Stimulated activated CD4-positive, alpha-beta T cell treated with anti-CD3 and anti-CD28 coated beads, Interleukin-1b, Interleukin-23, amount 100 ng/mL, for 24 hours (primary cell): ENCODE results near the gene ATP5ME.
"Not testable (repeated sequence)": the region's sequence is repeated elsewhere in the genome, so short reads cannot be mapped to it uniquely, and the experiment has no call there.

Source experiments
- DNase-seq, 4 experiments: peaks; one replicate each; pipeline ENCODE4 v3.0.0-alpha.2; 2020; ENCODE audit warnings: low read depth in 4 of 4, low spot score in 1 of 4

ATP5ME gene

GRCh38 chr4:705278-706082 lies 31.4 kb upstream of the ATP5ME start, which contains the start of gene PCGF3:
TSS of gene PCGF3 (plus strand) at chr4:705832. CDS start at chr4:733681, 27,849 bp downstream.
- peak; percentile 95 to 98 (median 96) for DNase-seq

GRCh38 chr4:704971-705277 lies 30.8 kb upstream of the ATP5ME start:
- no peak for DNase-seq

- DNase-seq, result no peak
These were observed 30.3 kb upstream of the ATP5ME start for GRCh38 chr4:704198-704891.

GRCh38 chr4:703336-704197 lies 29.5 kb upstream of the ATP5ME start:
- DNase-seq, result no peak

- no peak for DNase-seq
These were observed 28.6 kb upstream of the ATP5ME start for GRCh38 chr4:702618-703048.

- no peak for DNase-seq
These were observed 26.6 kb upstream of the ATP5ME start for GRCh38 chr4:700587-701264.

- no peak for DNase-seq
These were observed 25.9 kb upstream of the ATP5ME start for GRCh38 chr4:699816-700580.

GRCh38 chr4:694341-694940 lies 20.4 kb upstream of the ATP5ME start:
- not testable (repeated sequence) for DNase-seq

GRCh38 chr4:692771-693554 lies 18.9 kb upstream of the ATP5ME start:
- no peak for DNase-seq

- no peak for DNase-seq
These were observed 15.6 kb upstream of the ATP5ME start for GRCh38 chr4:689723-690122.

- no peak for DNase-seq
These were observed 15.0 kb upstream of the ATP5ME start, which contains the start of gene SLC49A3 for GRCh38 chr4:688854-689681. TSS of gene SLC49A3 (minus strand) at chr4:689151. CDS start at chr4:689127, 24 bp downstream.

- DNase-seq, result no peak
These were observed 14.1 kb upstream of the ATP5ME start for GRCh38 chr4:687971-688853.

- no peak for DNase-seq
These were observed 13.2 kb upstream of the ATP5ME start for GRCh38 chr4:687048-687970.

- no peak for DNase-seq
These were observed 12.5 kb upstream of the ATP5ME start for GRCh38 chr4:686413-687040.

- no peak for DNase-seq
These were observed 11.8 kb upstream of the ATP5ME start for GRCh38 chr4:685679-686412.
